DOHH2 (cell line): ENCODE results near the gene DPP6.

Source experiments
- EZH2phosphoT487 ChIP-seq: fragments of 200-600 bp; sonication (generic); IDR thresholded peaks from 2 replicates; pipeline ENCODE4 v1.6.1; 2017; ENCODE audit warnings: borderline replicate concordance, mild to moderate bottlenecking, antibody characterized with exemption, low read length, moderate library complexity, mixed read lengths
- TF ChIP-seq, protein P1 (sequence below): fragments of 200-600 bp; sonication (generic); IDR thresholded peaks from one replicate; pipeline ENCODE4 v1.5.1; 2014; ENCODE audit warnings: antibody characterized with exemption, mild to moderate bottlenecking, low read depth, low read length; ENCODE audit not compliant: poor library complexity, severe bottlenecking

DNA sequence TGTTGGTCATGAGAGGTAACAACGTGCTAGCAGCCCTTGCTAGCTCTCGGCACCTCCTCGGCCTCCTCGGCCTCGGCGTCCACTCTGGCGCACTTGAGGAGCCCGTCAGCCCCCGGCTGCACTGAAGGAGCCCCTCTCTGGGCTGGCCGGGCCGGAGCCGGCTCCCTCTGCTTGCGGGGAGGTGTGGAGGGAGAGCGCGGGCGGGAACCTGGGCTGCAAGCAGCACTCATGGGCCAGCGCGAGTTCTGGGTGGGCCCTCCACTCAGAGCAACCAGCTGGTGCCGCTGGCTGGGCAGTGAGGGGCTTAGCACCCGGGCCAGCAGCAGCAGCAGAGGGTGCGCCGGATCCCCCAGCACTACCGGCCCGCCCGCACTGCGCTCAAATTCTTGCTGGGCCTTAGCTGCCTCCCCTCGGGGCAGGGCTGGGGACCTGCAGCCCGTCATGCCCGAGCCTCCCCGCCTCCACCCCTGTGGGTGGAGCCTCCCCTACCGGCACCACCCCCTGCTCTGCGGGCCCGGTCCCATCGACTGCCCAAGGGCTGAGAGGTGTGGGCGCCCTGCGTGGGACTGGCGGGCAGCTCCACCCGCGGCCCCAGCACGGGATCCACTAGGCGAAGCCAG, 854.6 kb downstream of the DPP6 start:
- TF ChIP-seq, protein P1, sequence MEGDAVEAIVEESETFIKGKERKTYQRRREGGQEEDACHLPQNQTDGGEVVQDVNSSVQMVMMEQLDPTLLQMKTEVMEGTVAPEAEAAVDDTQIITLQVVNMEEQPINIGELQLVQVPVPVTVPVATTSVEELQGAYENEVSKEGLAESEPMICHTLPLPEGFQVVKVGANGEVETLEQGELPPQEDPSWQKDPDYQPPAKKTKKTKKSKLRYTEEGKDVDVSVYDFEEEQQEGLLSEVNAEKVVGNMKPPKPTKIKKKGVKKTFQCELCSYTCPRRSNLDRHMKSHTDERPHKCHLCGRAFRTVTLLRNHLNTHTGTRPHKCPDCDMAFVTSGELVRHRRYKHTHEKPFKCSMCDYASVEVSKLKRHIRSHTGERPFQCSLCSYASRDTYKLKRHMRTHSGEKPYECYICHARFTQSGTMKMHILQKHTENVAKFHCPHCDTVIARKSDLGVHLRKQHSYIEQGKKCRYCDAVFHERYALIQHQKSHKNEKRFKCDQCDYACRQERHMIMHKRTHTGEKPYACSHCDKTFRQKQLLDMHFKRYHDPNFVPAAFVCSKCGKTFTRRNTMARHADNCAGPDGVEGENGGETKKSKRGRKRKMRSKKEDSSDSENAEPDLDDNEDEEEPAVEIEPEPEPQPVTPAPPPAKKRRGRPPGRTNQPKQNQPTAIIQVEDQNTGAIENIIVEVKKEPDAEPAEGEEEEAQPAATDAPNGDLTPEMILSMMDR, result no peak
- TF ChIP-seq EZH2phosphoT487, result no peak
